A549 treated with GW870086 at 1 μM for 4 hours (cell line): Measurements from ENCODE around the gene CD99L2. TPM values are rescaled to one million over a fixed set of nuclear protein-coding genes. Genes with fewer than 3 reads are reported as not detected.

Experiments used
- total RNA-seq: library from RNA; stranded (reverse); fragments of 200-300 nt; extraction: Qiagen RNA extraction; gene quantifications from 5 replicates; pipeline ENCODE4 v1.2.3, GENCODE V29; 2022; ENCODE audit warnings: low read depth

Gene CD99L2
- 48.8 to 55.0 TPM (median 53.9 TPM) in 5 replicates for total RNA-seq

GRCh38 chrX:150898343-150899190 is at the start of gene CD99L2:
CD99L2 (minus strand) TSS chrX:150898668; CDS start chrX:150898588, 80 bp downstream.

Other genes starting within 250 kb of the CD99L2 start
- 12.5 to 18.1 TPM (median 15.6 TPM) in 5 replicates for gene MTMR1, start 205.3 kb downstream of the CD99L2 start, total RNA-seq
- gene HMGB3, start 84.7 kb upstream of the CD99L2 start, total RNA-seq, result 122 to 163 TPM (median 138 TPM) in 5 replicates